ENCODE measurements around the gene TAOK1. TPM values are rescaled to one million over a fixed set of nuclear protein-coding genes. Genes with fewer than 3 reads are reported as not detected.

Gene TAOK1
- total RNA-seq, 1 experiment from 2014 or later, result 87.7 TPM

DNA sequence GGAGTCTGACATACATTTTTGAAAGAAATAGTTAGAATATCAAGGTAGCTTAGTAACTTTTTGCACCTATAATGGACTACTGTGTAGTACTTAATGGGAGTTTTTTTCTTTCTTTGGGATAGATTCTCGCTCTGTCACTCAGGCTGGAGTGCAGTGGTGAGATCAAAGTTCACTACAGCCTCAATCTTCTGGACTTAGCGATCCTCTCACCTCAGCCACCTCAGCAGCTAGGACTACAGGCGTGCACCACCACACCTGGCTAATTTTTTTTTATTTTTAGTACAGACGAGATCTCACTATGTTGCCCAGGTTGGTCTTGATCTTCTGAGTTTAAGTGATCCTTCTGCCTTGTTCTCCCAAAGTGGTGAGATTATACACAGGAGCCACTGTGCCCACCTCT lies 9.5 kb downstream of the TAOK1 start:
- Histone ChIP-seq H3K36me3 (ENCODE audit: control insufficient read depth, insufficient read depth, low read length) (no peaks in the 10 kb centered on the region; the same call in none of the 2 replicates), H3K27me3 (replicated peaks; ENCODE audit: control insufficient read depth, insufficient read depth, low read length) (no peaks in the 10 kb centered on the region), H3K4me3 (ENCODE audit: low read depth, low read length) (no peak overlapping the region), H3K9me3 (peaks cover 4% of the 10 kb centered on the region; the same call in 1 of the 2 replicates), H3K4me1 (peaks cover 18% of the 10 kb centered on the region)
- TF ChIP-seq, protein P1, sequence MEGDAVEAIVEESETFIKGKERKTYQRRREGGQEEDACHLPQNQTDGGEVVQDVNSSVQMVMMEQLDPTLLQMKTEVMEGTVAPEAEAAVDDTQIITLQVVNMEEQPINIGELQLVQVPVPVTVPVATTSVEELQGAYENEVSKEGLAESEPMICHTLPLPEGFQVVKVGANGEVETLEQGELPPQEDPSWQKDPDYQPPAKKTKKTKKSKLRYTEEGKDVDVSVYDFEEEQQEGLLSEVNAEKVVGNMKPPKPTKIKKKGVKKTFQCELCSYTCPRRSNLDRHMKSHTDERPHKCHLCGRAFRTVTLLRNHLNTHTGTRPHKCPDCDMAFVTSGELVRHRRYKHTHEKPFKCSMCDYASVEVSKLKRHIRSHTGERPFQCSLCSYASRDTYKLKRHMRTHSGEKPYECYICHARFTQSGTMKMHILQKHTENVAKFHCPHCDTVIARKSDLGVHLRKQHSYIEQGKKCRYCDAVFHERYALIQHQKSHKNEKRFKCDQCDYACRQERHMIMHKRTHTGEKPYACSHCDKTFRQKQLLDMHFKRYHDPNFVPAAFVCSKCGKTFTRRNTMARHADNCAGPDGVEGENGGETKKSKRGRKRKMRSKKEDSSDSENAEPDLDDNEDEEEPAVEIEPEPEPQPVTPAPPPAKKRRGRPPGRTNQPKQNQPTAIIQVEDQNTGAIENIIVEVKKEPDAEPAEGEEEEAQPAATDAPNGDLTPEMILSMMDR (IDR thresholded peaks at IDR 0.05; ENCODE audit: insufficient read depth in 1 of 2, low read depth in 1 of 2, low read length in 1 of 2, severe bottlenecking in 1 of 2, unreplicated experiment in 1 of 2), result no peak
- BruUV-seq (replicated peaks), result no TSS peak
- CTCF ChIA-PET, result no interaction called here
- no peaks in the 10 kb centered on the region for H3K9me3 Mint-ChIP-seq (ENCODE audit: unreplicated experiment)
- H3K36me3 Mint-ChIP-seq (ENCODE audit: insufficient read depth, unreplicated experiment), result peaks cover 69% of the 10 kb centered on the region
- intact Hi-C loops (cut with micrococcal nuclease; ENCODE audit: unreplicated experiment), result no loop called here
- H3K27ac Mint-ChIP-seq (ENCODE audit: unreplicated experiment), result no peak overlapping the region
- no peaks in the 10 kb centered on the region for H3K27me3 Mint-ChIP-seq (ENCODE audit: insufficient read depth, unreplicated experiment)
- POLR2A ChIA-PET, result no interaction called here
- peaks cover 11% of the 10 kb centered on the region for H3K4me1 Mint-ChIP-seq (ENCODE audit: low read depth, unreplicated experiment)
- no peak for DNase-seq
- H3K4me3 Mint-ChIP-seq (ENCODE audit: unreplicated experiment), result no peak overlapping the region

DNA sequence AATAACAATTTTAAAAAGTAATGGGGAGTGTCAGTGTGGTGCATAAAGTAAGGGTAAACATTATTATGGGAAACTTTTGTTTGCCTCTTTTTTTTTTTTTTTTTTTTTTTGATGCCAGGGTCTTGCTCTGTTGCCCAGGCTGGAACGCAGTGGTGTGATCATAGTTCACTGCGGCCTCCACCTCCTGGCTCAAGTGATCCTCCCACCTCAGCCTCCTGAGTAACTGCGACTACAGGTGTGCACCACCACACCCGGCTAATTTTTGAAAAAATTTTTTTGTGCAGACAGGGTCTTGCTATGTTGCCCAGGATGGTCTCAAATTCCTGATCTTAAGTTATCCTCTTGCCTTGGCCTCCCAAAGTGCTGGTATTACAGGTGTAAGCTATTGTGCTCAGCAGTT lies 10.7 kb downstream of the TAOK1 start:
- Histone ChIP-seq H3K36me3 (ENCODE audit: control insufficient read depth, insufficient read depth, low read length) (no peaks in the 10 kb centered on the region; the same call in none of the 2 replicates), H3K27me3 (replicated peaks; ENCODE audit: control insufficient read depth, insufficient read depth, low read length) (no peaks in the 10 kb centered on the region), H3K4me3 (ENCODE audit: low read depth, low read length) (no peak overlapping the region), H3K4me1 (peaks cover 18% of the 10 kb centered on the region), H3K9me3 (peaks cover 4% of the 10 kb centered on the region; the same call in 1 of the 2 replicates)
- Mint-ChIP-seq H3K9me3 (ENCODE audit: unreplicated experiment) (no peaks in the 10 kb centered on the region), H3K27me3 (ENCODE audit: insufficient read depth, unreplicated experiment) (no peaks in the 10 kb centered on the region), H3K4me3 (ENCODE audit: unreplicated experiment) (no peak overlapping the region), H3K36me3 (ENCODE audit: insufficient read depth, unreplicated experiment) (peaks cover 66% of the 10 kb centered on the region), H3K27ac (ENCODE audit: unreplicated experiment) (peak overlapping the region; percentile 60), H3K4me1 (ENCODE audit: low read depth, unreplicated experiment) (peaks cover 11% of the 10 kb centered on the region)
- ChIA-PET CTCF (interaction anchor here (0.6 kb wide), 1 partner anchor 289 kb away, joined by 3 read pairs; no protein-coding TSS in a partner anchor), POLR2A (no interaction called here)
- intact Hi-C loops (cut with micrococcal nuclease; ENCODE audit: unreplicated experiment), result no loop called here
- no peak for DNase-seq
- TF ChIP-seq, protein P1 (IDR thresholded peaks at IDR 0.05; ENCODE audit: insufficient read depth in 1 of 2, low read depth in 1 of 2, low read length in 1 of 2, severe bottlenecking in 1 of 2, unreplicated experiment in 1 of 2), result no peak
- BruUV-seq (replicated peaks), result no TSS peak

DNA sequence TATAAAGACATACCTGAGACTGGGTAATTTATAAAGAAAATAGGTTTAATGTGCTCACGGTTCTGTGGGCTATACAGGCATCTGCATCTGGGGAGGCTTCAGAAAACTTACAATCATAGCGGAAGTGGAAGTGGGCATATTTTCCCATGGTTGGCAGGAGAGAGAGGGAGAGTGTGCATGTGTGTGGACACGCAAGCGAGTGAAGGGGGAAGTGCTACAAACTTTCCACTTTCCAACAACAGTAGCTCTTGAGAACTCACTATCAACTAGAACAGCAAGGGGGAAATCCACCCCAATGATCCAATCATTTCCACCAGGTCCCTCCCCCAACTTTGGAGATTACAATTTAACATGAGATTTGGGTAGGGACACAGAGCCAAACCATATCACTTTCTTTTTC lies 11.1 kb downstream of the TAOK1 start:
- TF ChIP-seq, protein P1 (IDR thresholded peaks at IDR 0.05; ENCODE audit: insufficient read depth in 1 of 2, low read depth in 1 of 2, low read length in 1 of 2, severe bottlenecking in 1 of 2, unreplicated experiment in 1 of 2), result no peak
- H3K4me3 Mint-ChIP-seq (ENCODE audit: unreplicated experiment), result no peak overlapping the region
- Histone ChIP-seq H3K4me1 (peaks cover 18% of the 10 kb centered on the region), H3K27me3 (replicated peaks; ENCODE audit: control insufficient read depth, insufficient read depth, low read length) (no peaks in the 10 kb centered on the region), H3K36me3 (ENCODE audit: control insufficient read depth, insufficient read depth, low read length) (no peaks in the 10 kb centered on the region; the same call in none of the 2 replicates), H3K9me3 (peaks cover 3% of the 10 kb centered on the region; the same call in 1 of the 2 replicates), H3K4me3 (ENCODE audit: low read depth, low read length) (no peak overlapping the region)
- intact Hi-C loops (cut with micrococcal nuclease; ENCODE audit: unreplicated experiment), result no loop called here
- H3K27ac Mint-ChIP-seq (ENCODE audit: unreplicated experiment), result peak overlapping the region; percentile 46
- DNase-seq, result no peak
- POLR2A ChIA-PET, result no interaction called here
- peaks cover 63% of the 10 kb centered on the region for H3K36me3 Mint-ChIP-seq (ENCODE audit: insufficient read depth, unreplicated experiment)
- CTCF ChIA-PET, result interaction anchor here (0.6 kb wide), 1 partner anchor 289 kb away, joined by 3 read pairs; no protein-coding TSS in a partner anchor
- H3K27me3 Mint-ChIP-seq (ENCODE audit: insufficient read depth, unreplicated experiment), result no peaks in the 10 kb centered on the region
- no peaks in the 10 kb centered on the region for H3K9me3 Mint-ChIP-seq (ENCODE audit: unreplicated experiment)
- peaks cover 11% of the 10 kb centered on the region for H3K4me1 Mint-ChIP-seq (ENCODE audit: low read depth, unreplicated experiment)
- BruUV-seq (replicated peaks), result no TSS peak
